HepG2 (cell line): ENCODE measurements around the gene AP2B1. TPM values are rescaled to one million over a fixed set of nuclear protein-coding genes. Genes with fewer than 3 reads are reported as not detected.

Source experiments
- ATRX ChIP-seq: sonication (generic); formaldehyde crosslinking; IDR thresholded peaks from 2 replicates; pipeline ENCODE4 v1.4.0; 2020; ENCODE audit warnings: missing genetic modification reagents, borderline replicate concordance
- DRAP1 ChIP-seq: IDR thresholded peaks from 2 replicates; pipeline ENCODE4 v1.6.1; 2016; ENCODE audit warnings: missing genetic modification reagents, missing compliant biosample characterization
- SMAD1 ChIP-seq: sonication (generic); formaldehyde crosslinking; IDR thresholded peaks from 2 replicates; pipeline ENCODE4 v1.4.0; 2020; ENCODE audit warnings: missing genetic modification reagents, low read depth, mild to moderate bottlenecking, borderline replicate concordance
- SNAPC5 ChIP-seq: sonication (generic); formaldehyde crosslinking; IDR thresholded peaks from 2 replicates; pipeline ENCODE4 v1.8.1; 2023; ENCODE audit warnings: mild to moderate bottlenecking, missing genetic modification reagents, borderline replicate concordance
- STAG1 ChIP-seq: sonication (generic); formaldehyde crosslinking; IDR thresholded peaks from 2 replicates; pipeline ENCODE4 v1.4.0; 2020; ENCODE audit warnings: missing genetic modification reagents
- THYN1 ChIP-seq: sonication (generic); formaldehyde crosslinking; IDR thresholded peaks from 2 replicates; pipeline ENCODE4 v1.8.1; 2023; ENCODE audit warnings: low read depth, mild to moderate bottlenecking, moderate library complexity, missing genetic modification reagents, borderline replicate concordance
- YY1 ChIP-seq: IDR thresholded peaks from 2 replicates; pipeline ENCODE4 v1.6.1; 2011; ENCODE audit warnings: low read length, low read depth, moderate library complexity, mild to moderate bottlenecking; ENCODE audit not compliant: insufficient read depth, insufficient replicate concordance
- ZBTB38 ChIP-seq: sonication (generic); formaldehyde crosslinking; IDR thresholded peaks from 2 replicates; pipeline ENCODE4 v1.5.1; 2020; ENCODE audit warnings: mild to moderate bottlenecking, missing genetic modification reagents
- ZFY ChIP-seq: sonication (generic); formaldehyde crosslinking; IDR thresholded peaks from 2 replicates; pipeline ENCODE4 v1.4.0; 2020; ENCODE audit warnings: missing genetic modification reagents
- ZNF784 ChIP-seq: sonication (generic); formaldehyde crosslinking; IDR thresholded peaks from 2 replicates; pipeline ENCODE4 v1.5.1; 2020; ENCODE audit warnings: missing genetic modification reagents, mild to moderate bottlenecking, borderline replicate concordance
- polyA plus RNA-seq, 8 experiments: library from polyadenylated mRNA; depleted of rRNA in 3 of 8; stranded (reverse) in 7 of 8; unstranded in 1 of 8; fragments of >200 nt; fragmentation: Illumina TruSeq in 4 of 8; extraction: Trizol in 4 of 8; gene quantifications; 2 replicates each; pipeline versions ENCODE4 v1.2.1 to v1.2.3, GENCODE V29; 2011 to 2016; ENCODE audit warnings: low read depth in 4 of 8, missing spikeins in 1 of 8, mixed read lengths in 1 of 8; ENCODE audit not compliant: insufficient read depth in 1 of 8
- total RNA-seq, 5 experiments: library from RNA; depleted of rRNA; stranded (reverse); fragments of >200 nt; fragmentation: Illumina TruSeq; extraction: Trizol; gene quantifications; 2 replicates each; pipeline ENCODE4 v1.2.3, GENCODE V29; 2016; ENCODE audit warnings: low read depth in 1 of 5
- TF ChIP-seq, protein P1 (sequence below): sonication (generic); formaldehyde crosslinking; IDR thresholded peaks from 2 replicates; pipeline ENCODE4 v1.4.0; 2020; ENCODE audit warnings: mild to moderate bottlenecking, missing genetic modification reagents
- TF ChIP-seq, protein P2 (sequence below): sonication (generic); formaldehyde crosslinking; IDR thresholded peaks from 2 replicates; pipeline ENCODE4 v1.5.0; 2020; ENCODE audit warnings: missing genetic modification reagents
- TF ChIP-seq, protein P3 (sequence below): sonication (generic); formaldehyde crosslinking; IDR thresholded peaks from 2 replicates; pipeline ENCODE4 v1.5.1; 2020; ENCODE audit warnings: mild to moderate bottlenecking, missing genetic modification reagents

The AP2B1 gene
- total and polyA plus RNA-seq, 2 of the 13 experiments (the other 11 are each of a cell fraction or from before 2014, with no cell fraction given), result 23.8 to 71.3 TPM

- TF ChIP-seq DRAP1 (CRISPR knock-in tag) (peak; percentile 89), STAG1 (CRISPR knock-in tag) (peak; percentile 1; the same call in 1 of the 2 replicates), ATRX (CRISPR knock-in tag) (no peak), THYN1 (CRISPR knock-in tag) (no peak), SMAD1 (CRISPR knock-in tag) (no peak), SNAPC5 (CRISPR knock-in tag) (no peak), YY1 (peak; percentile 89), ZBTB38 (CRISPR knock-in tag) (peak; percentile 49; the same call in 1 of the 2 replicates), ZNF784 (CRISPR knock-in tag) (peak; percentile 88; the same call in 1 of the 2 replicates), ZFY (CRISPR knock-in tag) (peak; percentile 93)
- TF ChIP-seq, protein P1, sequence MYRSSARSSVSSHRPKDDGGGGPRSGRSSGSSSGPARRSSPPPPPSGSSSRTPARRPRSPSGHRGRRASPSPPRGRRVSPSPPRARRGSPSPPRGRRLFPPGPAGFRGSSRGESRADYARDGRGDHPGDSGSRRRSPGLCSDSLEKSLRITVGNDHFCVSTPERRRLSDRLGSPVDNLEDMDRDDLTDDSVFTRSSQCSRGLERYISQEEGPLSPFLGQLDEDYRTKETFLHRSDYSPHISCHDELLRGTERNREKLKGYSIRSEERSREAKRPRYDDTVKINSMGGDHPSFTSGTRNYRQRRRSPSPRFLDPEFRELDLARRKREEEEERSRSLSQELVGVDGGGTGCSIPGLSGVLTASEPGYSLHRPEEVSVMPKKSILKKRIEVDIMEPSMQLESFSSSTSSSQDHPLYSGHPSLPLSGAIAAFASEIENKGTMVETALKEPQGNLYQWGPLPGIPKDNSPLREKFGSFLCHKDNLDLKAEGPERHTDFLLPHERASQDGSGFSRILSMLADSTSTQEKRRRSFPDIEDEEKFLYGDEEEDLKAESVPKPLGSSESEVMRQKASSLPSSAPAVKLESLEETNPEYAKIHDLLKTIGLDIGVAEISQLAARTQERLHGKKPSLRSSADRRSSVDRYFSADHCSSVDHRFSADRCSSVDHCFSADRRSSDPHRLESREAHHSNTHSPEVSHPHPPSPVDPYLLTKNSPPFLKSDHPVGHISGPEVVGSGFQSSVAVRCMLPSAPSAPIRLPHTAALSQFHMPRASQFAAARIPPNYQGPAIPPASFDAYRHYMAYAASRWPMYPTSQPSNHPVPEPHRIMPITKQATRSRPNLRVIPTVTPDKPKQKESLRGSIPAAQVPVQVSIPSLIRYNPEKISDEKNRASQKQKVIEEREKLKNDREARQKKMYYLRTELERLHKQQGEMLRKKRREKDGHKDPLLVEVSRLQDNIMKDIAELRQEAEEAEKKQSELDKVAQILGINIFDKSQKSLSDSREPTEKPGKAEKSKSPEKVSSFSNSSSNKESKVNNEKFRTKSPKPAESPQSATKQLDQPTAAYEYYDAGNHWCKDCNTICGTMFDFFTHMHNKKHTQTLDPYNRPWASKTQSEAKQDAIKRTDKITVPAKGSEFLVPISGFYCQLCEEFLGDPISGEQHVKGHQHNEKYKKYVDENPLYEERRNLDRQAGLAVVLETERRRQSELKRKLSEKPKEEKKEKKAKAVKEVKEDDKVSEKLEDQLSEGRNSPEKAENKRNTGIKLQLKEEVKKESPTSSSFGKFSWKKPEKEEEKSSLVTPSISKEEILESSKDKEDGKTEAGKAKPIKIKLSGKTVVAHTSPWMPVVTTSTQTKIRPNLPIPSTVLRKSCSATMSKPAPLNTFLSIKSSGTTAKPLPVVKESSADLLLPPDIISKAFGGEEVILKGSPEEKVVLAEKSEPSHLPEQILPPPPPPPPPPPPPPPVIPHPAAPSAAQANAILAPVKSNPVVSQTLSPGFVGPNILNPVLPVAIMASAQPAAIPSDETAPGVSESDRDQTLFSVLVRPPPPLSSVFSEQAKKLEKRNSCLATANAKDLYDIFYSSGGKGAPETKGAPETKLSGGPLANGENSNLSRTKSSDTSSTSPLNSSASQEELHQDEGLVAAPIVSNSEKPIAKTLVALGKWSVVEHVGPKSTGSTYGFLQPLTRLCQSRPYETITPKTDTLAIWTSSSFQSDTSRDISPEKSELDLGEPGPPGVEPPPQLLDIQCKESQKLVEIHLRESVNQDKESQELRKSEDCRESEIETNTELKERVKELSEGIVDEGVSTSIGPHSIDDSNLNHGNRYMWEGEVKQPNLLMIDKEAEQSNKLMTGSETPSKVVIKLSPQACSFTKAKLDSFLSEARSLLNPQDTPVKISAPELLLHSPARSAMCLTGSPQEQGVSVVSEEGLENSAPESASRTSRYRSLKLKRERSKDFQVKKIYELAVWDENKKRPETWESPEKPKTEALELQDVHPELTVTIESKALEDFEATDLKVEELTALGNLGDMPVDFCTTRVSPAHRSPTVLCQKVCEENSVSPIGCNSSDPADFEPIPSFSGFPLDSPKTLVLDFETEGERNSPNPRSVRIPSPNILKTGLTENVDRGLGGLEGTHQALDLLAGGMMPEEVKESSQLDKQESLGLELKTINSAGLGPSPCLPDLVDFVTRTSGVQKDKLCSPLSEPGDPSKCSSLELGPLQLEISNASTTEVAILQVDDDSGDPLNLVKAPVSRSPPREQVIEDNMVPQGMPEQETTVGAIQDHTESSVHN, result 0 out of 2 replicates have a peak, but pooled peaks have one; percentile 16
- TF ChIP-seq, protein P2, sequence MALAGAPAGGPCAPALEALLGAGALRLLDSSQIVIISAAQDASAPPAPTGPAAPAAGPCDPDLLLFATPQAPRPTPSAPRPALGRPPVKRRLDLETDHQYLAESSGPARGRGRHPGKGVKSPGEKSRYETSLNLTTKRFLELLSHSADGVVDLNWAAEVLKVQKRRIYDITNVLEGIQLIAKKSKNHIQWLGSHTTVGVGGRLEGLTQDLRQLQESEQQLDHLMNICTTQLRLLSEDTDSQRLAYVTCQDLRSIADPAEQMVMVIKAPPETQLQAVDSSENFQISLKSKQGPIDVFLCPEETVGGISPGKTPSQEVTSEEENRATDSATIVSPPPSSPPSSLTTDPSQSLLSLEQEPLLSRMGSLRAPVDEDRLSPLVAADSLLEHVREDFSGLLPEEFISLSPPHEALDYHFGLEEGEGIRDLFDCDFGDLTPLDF (CRISPR knock-in tag), result peak; percentile 46; the same call in 1 of the 2 replicates
- TF ChIP-seq, protein P3, sequence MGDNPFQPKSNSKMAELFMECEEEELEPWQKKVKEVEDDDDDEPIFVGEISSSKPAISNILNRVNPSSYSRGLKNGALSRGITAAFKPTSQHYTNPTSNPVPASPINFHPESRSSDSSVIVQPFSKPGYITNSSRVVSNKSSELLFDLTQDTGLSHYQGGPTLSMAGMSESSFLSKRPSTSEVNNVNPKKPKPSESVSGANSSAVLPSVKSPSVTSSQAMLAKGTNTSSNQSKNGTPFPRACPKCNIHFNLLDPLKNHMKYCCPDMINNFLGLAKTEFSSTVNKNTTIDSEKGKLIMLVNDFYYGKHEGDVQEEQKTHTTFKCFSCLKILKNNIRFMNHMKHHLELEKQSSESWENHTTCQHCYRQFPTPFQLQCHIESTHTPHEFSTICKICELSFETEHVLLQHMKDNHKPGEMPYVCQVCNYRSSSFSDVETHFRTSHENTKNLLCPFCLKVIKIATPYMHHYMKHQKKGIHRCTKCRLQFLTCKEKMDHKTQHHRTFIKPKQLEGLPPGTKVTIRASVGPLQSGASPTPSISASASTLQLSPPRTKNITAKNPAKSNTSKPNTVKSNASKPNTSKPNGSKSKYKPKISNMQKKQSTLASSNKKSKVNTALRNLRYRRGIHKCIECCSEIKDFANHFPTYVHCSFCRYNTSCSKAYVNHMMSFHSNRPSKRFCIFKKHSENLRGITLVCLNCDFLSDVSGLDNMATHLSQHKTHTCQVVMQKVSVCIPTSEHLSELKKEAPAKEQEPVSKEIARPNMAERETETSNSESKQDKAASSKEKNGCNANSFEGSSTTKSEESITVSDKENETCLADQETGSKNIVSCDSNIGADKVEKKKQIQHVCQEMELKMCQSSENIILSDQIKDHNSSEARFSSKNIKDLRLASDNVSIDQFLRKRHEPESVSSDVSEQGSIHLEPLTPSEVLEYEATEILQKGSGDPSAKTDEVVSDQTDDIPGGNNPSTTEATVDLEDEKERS, result peak; percentile 83
Observed at GRCh38 chr17:35578197-35578928, 8.8 kb upstream of the AP2B1 start, which contains the start of gene PEX12 (continued).
